Activated naive CD8-positive, alpha-beta T cell treated with anti-CD3 and anti-CD28 coated beads, Interleukin-2, amount 10 ng/mL, durations not matched to agents 7 days and 5 days (primary cell): ENCODE measurements around the gene ZNG1C. TPM values are rescaled to one million over a fixed set of nuclear protein-coding genes. Genes with fewer than 3 reads are reported as not detected.
"Not testable (repeated sequence)": the region's sequence is repeated elsewhere in the genome, so short reads cannot be mapped to it uniquely, and the experiment has no call there.

Source experiments
- ATAC-seq: fragments of 150-1000 bp; cut with Tn5 transposase; one replicate; pipeline ENCODE4 v1.10.0; 2021; ENCODE audit warnings: low read depth, moderate library complexity
- POLR2A ChIA-PET: fragments of 350-600 bp; sonication (Branson Sonifier 250); formaldehyde crosslinking; loops from one replicate; lab custom pipeline; 2021; ENCODE audit warnings: antibody characterized with exemption; lab: Charles Lee
- DNase-seq: peaks from one replicate; pipeline ENCODE4 v3.0.0; 2021
- H3K27ac Mint-ChIP-seq: one replicate; pipeline ENCODE4 v1.8.0; 2022; ENCODE audit warnings: mild to moderate bottlenecking, mixed read lengths
- H3K27me3 Mint-ChIP-seq: one replicate; pipeline ENCODE4 v1.8.0; 2022; ENCODE audit warnings: mild to moderate bottlenecking, moderate library complexity, mixed read lengths
- H3K36me3 Mint-ChIP-seq: one replicate; pipeline ENCODE4 v1.8.0; 2021; ENCODE audit warnings: mild to moderate bottlenecking, mixed read lengths
- H3K4me1 Mint-ChIP-seq: one replicate; pipeline ENCODE4 v1.8.0; 2021; ENCODE audit warnings: mixed read lengths
- H3K4me3 Mint-ChIP-seq: one replicate; pipeline ENCODE4 v1.8.0; 2022; ENCODE audit warnings: mild to moderate bottlenecking, moderate library complexity, mixed read lengths
- H3K9me3 Mint-ChIP-seq: one replicate; pipeline ENCODE4 v1.8.0; 2021; ENCODE audit warnings: mixed read lengths
- total RNA-seq, 2 experiments: library from RNA; stranded (reverse); gene quantifications; one replicate each; pipeline ENCODE4 v1.2.3, GENCODE V29; 2021

The ZNG1C gene
- total RNA-seq: 10 to 100 TPM; 33.8 to 35.6 TPM

GRCh38 chr9:68241683-68242082 lies at the start of gene ZNG1C:
ZNG1C (plus strand) TSS chr9:68241983; CDS start chr9:68242032, 49 bp downstream.
- DNase-seq, H3K4me3 Mint-ChIP-seq, H3K9me3 Mint-ChIP-seq, H3K36me3 Mint-ChIP-seq, ATAC-seq, POLR2A ChIA-PET, H3K27ac Mint-ChIP-seq, H3K4me1 Mint-ChIP-seq, H3K27me3 Mint-ChIP-seq: not testable (repeated sequence)

- H3K4me3 Mint-ChIP-seq, H3K4me1 Mint-ChIP-seq, ATAC-seq, DNase-seq, H3K27ac Mint-ChIP-seq, H3K9me3 Mint-ChIP-seq, H3K27me3 Mint-ChIP-seq, POLR2A ChIA-PET, H3K36me3 Mint-ChIP-seq: not testable (repeated sequence)
Observed at GRCh38 chr9:68242437-68242836, 654 bp downstream of the ZNG1C start.

- H3K4me3 Mint-ChIP-seq, H3K27me3 Mint-ChIP-seq, H3K4me1 Mint-ChIP-seq, POLR2A ChIA-PET, H3K36me3 Mint-ChIP-seq, H3K9me3 Mint-ChIP-seq, ATAC-seq, DNase-seq, H3K27ac Mint-ChIP-seq: not testable (repeated sequence)
Observed at GRCh38 chr9:68281041-68281440, 39.3 kb downstream of the ZNG1C start.

GRCh38 chr9:68302567-68302966 lies 60.8 kb downstream of the ZNG1C start, which contains the start of gene FOXD4L3:
FOXD4L3 (plus strand) TSS chr9:68302867; CDS start chr9:68302952, 85 bp downstream.
- H3K27ac Mint-ChIP-seq, H3K9me3 Mint-ChIP-seq, DNase-seq, POLR2A ChIA-PET, H3K4me3 Mint-ChIP-seq, H3K36me3 Mint-ChIP-seq, H3K27me3 Mint-ChIP-seq, H3K4me1 Mint-ChIP-seq, ATAC-seq: not testable (repeated sequence)

GRCh38 chr9:68303771-68304170 lies 62.0 kb downstream of the ZNG1C start:
- H3K4me1 Mint-ChIP-seq, DNase-seq, POLR2A ChIA-PET, H3K4me3 Mint-ChIP-seq, H3K27ac Mint-ChIP-seq, H3K36me3 Mint-ChIP-seq, H3K27me3 Mint-ChIP-seq, H3K9me3 Mint-ChIP-seq, ATAC-seq: not testable (repeated sequence)

GRCh38 chr9:68304212-68304611 lies 62.4 kb downstream of the ZNG1C start:
- H3K27me3 Mint-ChIP-seq, H3K4me1 Mint-ChIP-seq, ATAC-seq, DNase-seq, H3K9me3 Mint-ChIP-seq, H3K4me3 Mint-ChIP-seq, H3K27ac Mint-ChIP-seq, POLR2A ChIA-PET, H3K36me3 Mint-ChIP-seq: not testable (repeated sequence)

- H3K9me3 Mint-ChIP-seq, POLR2A ChIA-PET, H3K36me3 Mint-ChIP-seq, H3K4me1 Mint-ChIP-seq, ATAC-seq, H3K27me3 Mint-ChIP-seq, DNase-seq, H3K27ac Mint-ChIP-seq, H3K4me3 Mint-ChIP-seq: not testable (repeated sequence)
Observed at GRCh38 chr9:68304777-68305176, 63.0 kb downstream of the ZNG1C start.

- POLR2A ChIA-PET, DNase-seq, H3K36me3 Mint-ChIP-seq, H3K4me3 Mint-ChIP-seq, ATAC-seq, H3K27ac Mint-ChIP-seq, H3K4me1 Mint-ChIP-seq, H3K27me3 Mint-ChIP-seq, H3K9me3 Mint-ChIP-seq: not testable (repeated sequence)
Observed at GRCh38 chr9:68305680-68306285, 64.0 kb downstream of the ZNG1C start.

- H3K4me1 Mint-ChIP-seq, POLR2A ChIA-PET, DNase-seq, H3K27me3 Mint-ChIP-seq, H3K27ac Mint-ChIP-seq, H3K4me3 Mint-ChIP-seq, H3K9me3 Mint-ChIP-seq, ATAC-seq, H3K36me3 Mint-ChIP-seq: not testable (repeated sequence)
Observed at GRCh38 chr9:68306391-68306964, 64.7 kb downstream of the ZNG1C start.

- H3K27ac Mint-ChIP-seq, H3K4me3 Mint-ChIP-seq, H3K4me1 Mint-ChIP-seq, H3K27me3 Mint-ChIP-seq, DNase-seq, POLR2A ChIA-PET, H3K36me3 Mint-ChIP-seq, H3K9me3 Mint-ChIP-seq: not testable (repeated sequence)
- ATAC-seq: peak; percentile 26
Observed at GRCh38 chr9:68307127-68307526, 65.3 kb downstream of the ZNG1C start.

GRCh38 chr9:68307654-68308053 lies 65.9 kb downstream of the ZNG1C start:
- H3K4me3 Mint-ChIP-seq, H3K4me1 Mint-ChIP-seq, H3K27ac Mint-ChIP-seq, H3K27me3 Mint-ChIP-seq, H3K36me3 Mint-ChIP-seq, DNase-seq, ATAC-seq, H3K9me3 Mint-ChIP-seq, POLR2A ChIA-PET: not testable (repeated sequence)

- ATAC-seq, H3K36me3 Mint-ChIP-seq, H3K27me3 Mint-ChIP-seq, H3K4me1 Mint-ChIP-seq, DNase-seq, POLR2A ChIA-PET, H3K27ac Mint-ChIP-seq, H3K9me3 Mint-ChIP-seq, H3K4me3 Mint-ChIP-seq: not testable (repeated sequence)
Observed at GRCh38 chr9:68311208-68311607, 69.4 kb downstream of the ZNG1C start.

- ATAC-seq: peak; percentile 49
- H3K27me3 Mint-ChIP-seq, H3K9me3 Mint-ChIP-seq, DNase-seq, H3K27ac Mint-ChIP-seq, H3K4me1 Mint-ChIP-seq, POLR2A ChIA-PET, H3K36me3 Mint-ChIP-seq, H3K4me3 Mint-ChIP-seq: not testable (repeated sequence)
Observed at GRCh38 chr9:68318209-68318608, 76.4 kb downstream of the ZNG1C start.

- H3K36me3 Mint-ChIP-seq, H3K4me1 Mint-ChIP-seq, H3K27me3 Mint-ChIP-seq, POLR2A ChIA-PET, H3K4me3 Mint-ChIP-seq, H3K9me3 Mint-ChIP-seq, H3K27ac Mint-ChIP-seq, DNase-seq, ATAC-seq: not testable (repeated sequence)
Observed at GRCh38 chr9:68323749-68324148, 82.0 kb downstream of the ZNG1C start.
